Testis (tissue), 3 donors: ENCODE data around the gene EHF. TPM values are rescaled to one million over a fixed set of nuclear protein-coding genes. Genes with fewer than 3 reads are reported as not detected.

ENCODE experiments used
- DNase-seq: peaks from one replicate; pipeline ENCODE4 v3.0.0-alpha.2; 2019
- H3K27ac ChIP-seq, 2 donors: fragments of 200-600 bp; sonication (generic); one replicate each; pipeline ENCODE4 v1.5.1; 2019
- H3K27me3 ChIP-seq: fragments of 200-600 bp; sonication (generic); one replicate; pipeline ENCODE4 v1.5.1; 2019
- H3K36me3 ChIP-seq: fragments of 200-600 bp; sonication (generic); one replicate; pipeline ENCODE4 v1.5.1; 2017; ENCODE audit warnings: low read depth; ENCODE audit errors: missing control alignments
- H3K4me1 ChIP-seq: fragments of 200-600 bp; sonication (generic); one replicate; pipeline ENCODE4 v1.5.1; 2019
- H3K4me3 ChIP-seq, 2 donors: fragments of 200-600 bp; sonication (generic); one replicate each; pipeline ENCODE4 v1.5.1; 2017 to 2019
- H3K9me3 ChIP-seq: fragments of 200-600 bp; sonication (generic); one replicate; pipeline ENCODE4 v1.5.1; 2017
- CTCF ChIP-seq, 3 experiments: fragments of 450-650 bp in 2 of 3; fragments of 200-600 bp in 1 of 3; sonication (generic) in 1 of 3; IDR thresholded peaks; one replicate each; pipeline ENCODE4 v1.5.1; 2016 to 2019; ENCODE audit warnings: antibody characterized with exemption in 3 of 3, mild to moderate bottlenecking in 2 of 3, moderate library complexity in 1 of 3
- POLR2A ChIP-seq: fragments of 450-650 bp; IDR thresholded peaks from one replicate; pipeline ENCODE4 v1.6.1; 2017; ENCODE audit warnings: antibody characterized with exemption, mild to moderate bottlenecking, moderate library complexity
- WGBS, 2 donors: methylation state at CpG; one replicate each; pipeline ENCODE4 v1.1.5; 2018; 5-methylcytosine and 5-hydroxymethylcytosine counted together
- intact Hi-C: fragments of 100-400 bp; cut with DNase I; formaldehyde crosslinking; loops from one replicate; pipeline ENCODE4 v1.15.1; 2023; ENCODE audit warnings: low total_unique reads
- polyA plus RNA-seq: library from polyadenylated mRNA; stranded (reverse); fragments of 350-450 nt; fragmentation: Illumina TruSeq; extraction: RNeasy Lipid Tissue Mini Kit (QIAGEN cat#74804); gene quantifications from one replicate; pipeline ENCODE4 v1.2.3, GENCODE V29; 2014; ENCODE audit warnings: low read depth, low replicate concordance; ENCODE audit not compliant: insufficient read depth
- total RNA-seq, 2 donors: library from RNA; depleted of rRNA; stranded (reverse); fragments of >200 nt; gene quantifications; one replicate each; pipeline ENCODE4 v1.2.3, GENCODE V29; 2016

Gene EHF
- total and polyA plus RNA-seq, 3 donors from 2014 or later, result 0.24 to 3.5 (median 1.1) TPM

GRCh38 chr11:34593085-34593484 is 27.8 kb upstream of the EHF start:
- H3K36me3 ChIP-seq, result no peaks in the 10 kb centered on the region
- 11 to 38% methylated on average over 1 of the region's 1 CpG for WGBS, 2 donors
- H3K27ac ChIP-seq, result no peak overlapping the region
- no peaks in the 10 kb centered on the region for H3K9me3 ChIP-seq
- no peaks in the 10 kb centered on the region for H3K4me1 ChIP-seq
- no peaks in the 10 kb centered on the region for H3K27me3 ChIP-seq
- no peak for DNase-seq
- no peak overlapping the region for H3K4me3 ChIP-seq
- intact Hi-C loops, result no loop called here
- TF ChIP-seq POLR2A, result no peak
- TF ChIP-seq CTCF (IDR thresholded peaks at IDR 0.05), result no peak

GRCh38 chr11:34594603-34595002 is 26.3 kb upstream of the EHF start:
- no peak overlapping the region for H3K4me3 ChIP-seq
- no peak for DNase-seq
- intact Hi-C loops, result no loop called here

GRCh38 chr11:34595391-34595790 is 25.5 kb upstream of the EHF start:
- Histone ChIP-seq H3K9me3 (no peaks in the 10 kb centered on the region), H3K4me1 (peaks cover 9% of the 10 kb centered on the region), H3K4me3 (no peak overlapping the region), H3K27ac (no peak overlapping the region), H3K36me3 (no peaks in the 10 kb centered on the region), H3K27me3 (no peaks in the 10 kb centered on the region)
- TF ChIP-seq CTCF (IDR thresholded peaks at IDR 0.05) (no peak), POLR2A (no peak)
- WGBS, 2 donors, result 77 to 85% methylated on average over 2 of the region's 2 CpGs
- intact Hi-C loops, result no loop called here
- no peak for DNase-seq

More at GRCh38 chr11:34594603-34595002, 26.3 kb upstream of the EHF start:
- Histone ChIP-seq H3K27me3 (no peaks in the 10 kb centered on the region), H3K9me3 (no peaks in the 10 kb centered on the region), H3K36me3 (no peaks in the 10 kb centered on the region), H3K27ac (no peak overlapping the region), H3K4me1 (peaks cover 5% of the 10 kb centered on the region)
- TF ChIP-seq CTCF (IDR thresholded peaks at IDR 0.05) (no peak), POLR2A (no peak)
- 70 to 73% methylated on average over 3 of the region's 3 CpGs for WGBS, 2 donors

- Histone ChIP-seq H3K4me1 (peaks cover 13% of the 10 kb centered on the region), H3K9me3 (no peaks in the 10 kb centered on the region), H3K27ac (no peak overlapping the region), H3K27me3 (no peaks in the 10 kb centered on the region), H3K36me3 (no peaks in the 10 kb centered on the region), H3K4me3 (no peak overlapping the region)
- WGBS, 2 donors, result 93% methylated on average over 11 of the region's 11 CpGs
- intact Hi-C loops, result no loop called here
- DNase-seq, result no peak
- TF ChIP-seq POLR2A, result no peak
- TF ChIP-seq CTCF (IDR thresholded peaks at IDR 0.05), result no peak
These were observed 24.8 kb upstream of the EHF start for GRCh38 chr11:34595960-34596644.

- Histone ChIP-seq H3K27ac (peak overlapping the region; percentile 17 to 55), H3K4me3 (no peak overlapping the region), H3K4me1 (peaks cover 21% of the 10 kb centered on the region), H3K9me3 (no peaks in the 10 kb centered on the region), H3K36me3 (no peaks in the 10 kb centered on the region), H3K27me3 (no peaks in the 10 kb centered on the region)
- TF ChIP-seq POLR2A (no peak), CTCF (IDR thresholded peaks at IDR 0.05) (no peak)
- intact Hi-C loops, result no loop called here
- 49 to 58% methylated on average over 8 of the region's 8 CpGs for WGBS, 2 donors
- DNase-seq, result no peak
These were observed 21.4 kb upstream of the EHF start for GRCh38 chr11:34599406-34599945.
